K562 treated with DMSO at 1 percent for 48 hours (cell line): ENCODE measurements around the gene C19orf33. TPM values are rescaled to one million over a fixed set of nuclear protein-coding genes. Genes with fewer than 3 reads are reported as not detected.

Experiments
- total RNA-seq: library from RNA; unstranded; fragments of 300-600 nt; gene quantifications from 2 replicates; pipeline ENCODE4 v1.2.3, GENCODE V29; 2022; ENCODE audit warnings: low replicate concordance; ENCODE audit errors: extremely low read depth

Gene C19orf33
- not detected in 2 replicates for total RNA-seq

DNA sequence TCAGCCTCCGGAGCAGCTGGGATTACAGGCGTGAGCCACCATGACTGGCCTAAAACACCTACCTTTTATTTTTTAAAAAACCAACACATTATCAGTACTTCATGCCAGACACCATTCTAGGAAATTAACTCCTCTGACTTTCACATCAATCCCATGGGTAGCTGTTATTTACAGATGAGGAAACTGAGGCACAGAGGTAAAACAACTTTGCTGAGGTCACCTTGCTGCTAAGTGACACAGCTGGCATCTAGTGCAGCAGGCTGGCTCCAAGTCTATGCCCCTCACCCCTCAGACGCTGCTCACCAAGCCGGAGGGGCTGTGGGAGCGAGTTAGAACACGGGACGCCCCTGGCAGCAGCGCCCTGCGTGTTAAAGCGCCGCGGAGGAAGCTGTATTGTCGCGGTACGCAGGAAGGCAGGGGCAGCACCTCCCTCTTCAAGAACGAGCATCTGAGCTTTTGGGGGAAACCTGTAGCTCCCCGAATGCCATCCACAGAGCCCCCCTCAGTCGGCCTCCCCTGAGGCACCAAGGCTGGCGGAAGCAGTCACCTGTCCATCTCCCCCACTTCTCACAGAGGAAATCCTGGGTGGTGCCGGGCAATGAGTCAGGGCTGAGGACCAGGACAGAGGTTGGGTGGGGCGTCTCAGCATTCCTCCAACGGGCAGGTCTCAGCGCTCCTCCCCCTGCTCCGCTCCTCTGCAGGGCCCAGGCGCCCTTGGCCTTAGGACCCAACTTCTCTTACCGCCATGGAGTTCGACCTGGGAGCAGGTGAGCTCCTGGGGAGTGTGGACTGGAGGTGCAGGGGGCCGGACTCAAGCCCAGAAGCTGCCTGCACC lies at the start of gene C19orf33:
Gene C19orf33 (plus strand): TSS at position 735 of the 835 bp plus-strand sequence. CDS start 11 bp downstream, at position 746.

DNA sequence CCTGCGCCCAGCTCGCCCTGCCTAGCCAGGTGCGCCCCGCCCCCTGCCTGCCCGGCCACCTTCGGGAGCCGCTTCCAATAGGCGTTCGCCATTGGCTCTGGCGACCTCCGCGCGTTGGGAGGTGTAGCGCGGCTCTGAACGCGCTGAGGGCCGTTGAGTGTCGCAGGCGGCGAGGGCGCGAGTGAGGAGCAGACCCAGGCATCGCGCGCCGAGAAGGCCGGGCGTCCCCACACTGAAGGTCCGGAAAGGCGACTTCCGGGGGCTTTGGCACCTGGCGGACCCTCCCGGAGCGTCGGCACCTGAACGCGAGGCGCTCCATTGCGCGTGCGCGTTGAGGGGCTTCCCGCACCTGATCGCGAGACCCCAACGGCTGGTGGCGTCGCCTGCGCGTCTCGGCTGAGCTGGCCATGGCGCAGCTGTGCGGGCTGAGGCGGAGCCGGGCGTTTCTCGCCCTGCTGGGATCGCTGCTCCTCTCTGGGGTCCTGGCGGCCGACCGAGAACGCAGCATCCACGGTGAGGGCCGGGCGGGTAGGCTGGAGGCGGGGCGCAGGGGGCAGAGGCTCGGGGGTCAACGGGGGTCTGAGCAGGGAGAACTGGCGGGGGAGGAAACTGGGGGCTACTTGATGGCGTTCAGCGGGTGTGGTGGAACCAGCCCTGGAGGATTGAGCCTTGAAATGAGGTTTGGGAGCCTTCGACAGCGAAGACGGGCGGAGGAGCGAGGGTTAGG lies 39.4 kb upstream of the C19orf33 start, which contains the start of gene SPINT2:
Gene SPINT2 (plus strand): TSS at position 88 of the 727 bp plus-strand sequence. CDS start 320 bp downstream, at position 408.

DNA sequence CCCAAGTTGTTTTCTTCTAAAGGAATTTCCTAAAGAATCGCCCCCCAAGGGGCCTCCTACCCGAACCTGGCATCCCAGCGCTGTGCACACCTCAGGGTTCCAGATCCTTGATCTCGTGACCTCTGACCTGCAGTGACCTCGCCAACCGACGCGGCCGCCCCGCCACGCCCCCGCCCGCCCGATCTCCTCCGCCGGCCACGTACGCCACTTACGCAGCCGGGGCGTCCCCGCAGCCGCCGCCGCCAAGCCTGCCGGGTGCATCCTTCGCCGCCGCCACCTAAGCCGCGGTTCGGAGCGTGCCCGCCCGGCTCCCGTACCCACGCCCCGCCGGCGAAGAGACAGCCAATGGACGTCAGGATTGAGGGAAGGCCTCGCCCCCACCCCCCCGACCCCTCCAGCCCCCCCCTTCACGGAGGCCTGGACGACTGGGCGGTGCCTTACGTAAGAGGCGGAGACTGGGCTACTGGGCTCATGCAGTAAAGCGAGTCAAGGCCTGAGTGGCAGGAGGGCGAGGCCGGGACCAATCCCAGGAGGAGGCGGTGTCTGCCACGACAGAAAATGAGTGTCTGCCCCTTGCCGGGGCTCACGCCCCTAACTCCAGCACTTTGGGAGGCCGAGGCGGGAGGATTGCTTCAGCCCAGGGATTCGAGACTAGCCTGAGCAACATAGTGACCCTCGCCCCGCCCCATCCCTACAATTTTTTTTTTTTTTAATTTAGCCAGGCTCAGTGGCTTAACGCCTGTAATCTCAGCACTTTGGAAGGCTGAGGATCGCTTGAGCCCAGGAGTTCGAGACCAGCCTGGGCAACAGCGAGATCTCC lies 11.8 kb downstream of the C19orf33 start, which contains the start of gene YIF1B:
Gene YIF1B (minus strand): TSS at position 291 of the 820 bp plus-strand sequence. CDS start 30 bp downstream, at position 261.

DNA sequence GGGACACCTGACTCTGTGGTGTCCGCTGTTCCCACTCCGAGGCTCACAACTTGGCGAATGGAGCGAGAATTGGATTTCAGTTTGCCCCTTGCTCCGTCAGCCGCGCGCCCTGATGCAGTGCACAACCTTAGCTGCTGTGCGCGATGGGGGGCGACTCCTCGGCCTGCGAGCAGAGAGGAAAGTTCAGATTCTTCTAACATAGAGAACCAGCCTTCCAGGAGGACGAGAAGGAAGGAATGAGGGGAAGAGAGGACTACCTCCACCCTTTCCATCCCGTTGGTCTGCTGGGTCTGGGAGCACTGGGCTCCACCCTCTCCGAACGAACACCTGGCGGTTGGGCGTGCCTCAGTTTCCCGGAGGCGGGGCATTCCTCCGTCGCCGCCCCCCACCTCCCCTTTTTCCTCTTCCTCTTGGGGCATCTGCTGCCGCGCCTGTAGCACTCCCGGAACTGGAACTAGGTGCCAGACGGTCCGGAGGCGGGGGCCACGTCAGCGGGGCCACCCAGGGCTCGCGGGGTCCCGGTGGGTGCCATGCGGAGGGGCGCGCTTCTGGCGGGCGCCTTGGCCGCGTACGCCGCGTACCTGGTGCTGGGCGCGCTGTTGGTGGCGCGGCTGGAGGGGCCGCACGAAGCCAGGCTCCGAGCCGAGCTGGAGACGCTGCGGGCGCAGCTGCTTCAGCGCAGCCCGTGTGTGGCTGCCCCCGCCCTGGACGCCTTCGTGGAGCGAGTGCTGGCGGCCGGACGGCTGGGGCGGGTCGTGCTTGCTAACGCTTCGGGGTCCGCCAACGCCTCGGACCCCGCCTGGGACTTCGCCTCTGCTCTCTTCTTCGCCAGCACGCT lies 15.6 kb downstream of the C19orf33 start, which contains the start of gene KCNK6:
Gene KCNK6 (plus strand): TSS at position 425 of the 838 bp plus-strand sequence. CDS start 106 bp downstream, at position 531.

Other genes starting within 250 kb of the C19orf33 start
- gene DPF1, start 80.0 kb upstream of the C19orf33 start, total RNA-seq, result not detected in 2 replicates
- not detected in 2 replicates for gene PPP1R14A, start 47.9 kb upstream of the C19orf33 start, total RNA-seq
- gene SPINT2, start 39.7 kb upstream of the C19orf33 start, total RNA-seq, result not detected in 2 replicates
- not detected in 2 replicates for gene YIF1B, start 11.7 kb downstream of the C19orf33 start, total RNA-seq
- not detected in 2 replicates for gene KCNK6, start 15.6 kb downstream of the C19orf33 start, total RNA-seq
- gene CATSPERG, start 31.6 kb downstream of the C19orf33 start, total RNA-seq, result not detected in 2 replicates
- not detected in 2 replicates for gene PSMD8, start 70.3 kb downstream of the C19orf33 start, total RNA-seq
- not detected in 2 replicates for gene GGN, start 83.8 kb downstream of the C19orf33 start, total RNA-seq
- not detected in 2 replicates for gene SPRED3, start 84.4 kb downstream of the C19orf33 start, total RNA-seq
- not detected in 2 replicates for gene FAM98C, start 98.8 kb downstream of the C19orf33 start, total RNA-seq
- not detected in 2 replicates for gene RASGRP4, start 122.0 kb downstream of the C19orf33 start, total RNA-seq
- not detected in 2 replicates for gene RYR1, start 129.4 kb downstream of the C19orf33 start, total RNA-seq